Naive B cell (primary cell): ENCODE measurements around the gene CHCHD5. TPM values are rescaled to one million over a fixed set of nuclear protein-coding genes. Genes with fewer than 3 reads are reported as not detected.

Experiments used
- ATAC-seq, 2 donors: fragments of 150-1000 bp; cut with Tn5 transposase; 2 replicates each; pipeline ENCODE4 v1.10.0; 2021; ENCODE audit warnings: low read depth in 2 of 2, mild to moderate bottlenecking in 2 of 2, moderate library complexity in 2 of 2
- DNase-seq: peaks from one replicate; pipeline ENCODE4 v3.0.0; 2022
- H3K27ac Mint-ChIP-seq, 6 donors: one replicate each; pipeline ENCODE4 v1.8.0; 2020 to 2022; ENCODE audit warnings: mild to moderate bottlenecking in 6 of 6, mixed read lengths in 6 of 6, moderate library complexity in 5 of 6, inconsistent platforms in 2 of 6
- H3K27me3 Mint-ChIP-seq, 3 donors: one replicate each; pipeline ENCODE4 v1.8.0; 2021 to 2022; ENCODE audit warnings: mixed read lengths in 3 of 3, mild to moderate bottlenecking in 1 of 3
- H3K36me3 Mint-ChIP-seq, 2 donors: one replicate each; pipeline ENCODE4 v1.8.0; 2020 to 2022; ENCODE audit warnings: mixed read lengths in 2 of 2, inconsistent platforms in 1 of 2, mild to moderate bottlenecking in 1 of 2
- H3K4me1 Mint-ChIP-seq, 3 donors: one replicate each; pipeline ENCODE4 v1.8.0; 2020 to 2022; ENCODE audit warnings: mixed read lengths in 3 of 3, inconsistent platforms in 1 of 3, mild to moderate bottlenecking in 1 of 3, moderate library complexity in 1 of 3
- H3K4me3 Mint-ChIP-seq, 8 donors: one replicate each; pipeline ENCODE4 v1.8.0; 2020 to 2022; ENCODE audit warnings: mild to moderate bottlenecking in 8 of 8, mixed read lengths in 8 of 8, moderate library complexity in 8 of 8, inconsistent platforms in 2 of 8
- H3K9me3 Mint-ChIP-seq, 7 donors: one replicate each; pipeline ENCODE4 v1.8.0; 2020 to 2022; ENCODE audit warnings: mixed read lengths in 7 of 7, mild to moderate bottlenecking in 5 of 7, inconsistent platforms in 2 of 7, moderate library complexity in 1 of 7
- polyA plus RNA-seq, 6 donors: library from polyadenylated mRNA; unstranded; fragments of 300-500 nt; fragmentation: Illumina TruSeq; gene quantifications; one replicate each; pipeline ENCODE4 v1.2.3, GENCODE V29; 2021; ENCODE audit warnings: low read depth in 6 of 6

Gene CHCHD5
- polyA plus RNA-seq, 6 donors from 2014 or later, result 34.0 to 53.0 (median 43.6) TPM

DNA sequence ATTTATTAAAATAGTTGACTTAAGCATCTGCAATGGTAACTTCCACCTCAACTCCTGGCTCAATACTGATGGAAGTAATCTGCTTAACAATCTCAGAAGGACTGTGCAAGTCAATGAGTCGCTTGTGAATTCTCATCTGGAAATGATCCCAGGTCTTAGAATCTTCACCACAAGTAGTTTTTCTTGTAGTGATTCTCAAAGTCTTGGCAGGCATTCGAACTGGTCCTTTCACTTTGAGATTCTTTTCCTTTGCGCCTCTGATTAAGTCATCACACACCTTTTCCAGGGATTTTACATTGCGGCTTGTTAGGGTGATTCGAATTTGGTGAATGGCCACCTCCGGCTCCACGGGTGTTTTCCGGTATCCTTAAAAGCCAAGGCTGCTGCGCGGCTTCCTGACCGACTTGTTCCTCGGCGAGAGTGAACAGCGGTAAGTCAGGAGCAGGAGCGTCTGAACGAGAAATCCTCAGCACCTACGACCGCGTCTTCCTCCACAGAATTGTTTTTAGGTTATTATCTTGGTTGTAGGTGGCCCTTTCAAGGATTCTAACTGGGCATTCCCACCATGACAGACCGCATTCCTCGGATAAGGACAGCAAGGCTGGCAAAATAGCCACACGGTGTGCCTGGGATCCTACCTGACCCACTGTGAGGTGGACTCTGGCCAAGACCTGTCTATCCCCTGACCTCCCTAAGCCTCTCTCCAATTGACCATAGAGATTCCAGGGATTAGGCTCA, 37.5 kb downstream of the CHCHD5 start:
- DNase-seq, result no peak
- Mint-ChIP-seq H3K36me3 (no peaks in the 10 kb centered on the region), H3K4me3 (no peak overlapping the region), H3K27me3 (no peaks in the 10 kb centered on the region), H3K4me1 (peaks cover 0 to 10% (median 3%) of the 10 kb centered on the region in 3 donors), H3K9me3 (no peaks in the 10 kb centered on the region), H3K27ac (no peak overlapping the region)
- ATAC-seq, result no peak

DNA sequence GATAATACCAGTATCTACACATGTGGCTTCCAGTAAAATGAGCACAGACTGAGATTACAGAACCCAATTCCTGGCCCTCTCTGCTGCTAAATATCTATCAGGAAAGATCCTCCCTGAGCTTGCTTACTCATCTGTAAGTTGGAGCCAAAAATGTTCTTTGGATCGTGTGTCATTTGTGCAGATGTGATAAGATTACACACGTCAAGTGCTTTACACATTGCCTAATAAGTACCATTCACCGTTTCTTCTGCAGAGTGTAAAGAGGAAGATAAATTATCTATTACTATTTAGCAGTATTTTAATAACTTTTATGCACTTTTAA, 38.1 kb downstream of the CHCHD5 start:
- DNase-seq (no peak), ATAC-seq (no peak)
- Mint-ChIP-seq H3K27me3 (no peaks in the 10 kb centered on the region), H3K9me3 (no peaks in the 10 kb centered on the region), H3K36me3 (no peaks in the 10 kb centered on the region), H3K4me3 (no peak overlapping the region), H3K4me1 (peaks cover 0 to 10% (median 7%) of the 10 kb centered on the region in 3 donors), H3K27ac (no peak overlapping the region)

DNA sequence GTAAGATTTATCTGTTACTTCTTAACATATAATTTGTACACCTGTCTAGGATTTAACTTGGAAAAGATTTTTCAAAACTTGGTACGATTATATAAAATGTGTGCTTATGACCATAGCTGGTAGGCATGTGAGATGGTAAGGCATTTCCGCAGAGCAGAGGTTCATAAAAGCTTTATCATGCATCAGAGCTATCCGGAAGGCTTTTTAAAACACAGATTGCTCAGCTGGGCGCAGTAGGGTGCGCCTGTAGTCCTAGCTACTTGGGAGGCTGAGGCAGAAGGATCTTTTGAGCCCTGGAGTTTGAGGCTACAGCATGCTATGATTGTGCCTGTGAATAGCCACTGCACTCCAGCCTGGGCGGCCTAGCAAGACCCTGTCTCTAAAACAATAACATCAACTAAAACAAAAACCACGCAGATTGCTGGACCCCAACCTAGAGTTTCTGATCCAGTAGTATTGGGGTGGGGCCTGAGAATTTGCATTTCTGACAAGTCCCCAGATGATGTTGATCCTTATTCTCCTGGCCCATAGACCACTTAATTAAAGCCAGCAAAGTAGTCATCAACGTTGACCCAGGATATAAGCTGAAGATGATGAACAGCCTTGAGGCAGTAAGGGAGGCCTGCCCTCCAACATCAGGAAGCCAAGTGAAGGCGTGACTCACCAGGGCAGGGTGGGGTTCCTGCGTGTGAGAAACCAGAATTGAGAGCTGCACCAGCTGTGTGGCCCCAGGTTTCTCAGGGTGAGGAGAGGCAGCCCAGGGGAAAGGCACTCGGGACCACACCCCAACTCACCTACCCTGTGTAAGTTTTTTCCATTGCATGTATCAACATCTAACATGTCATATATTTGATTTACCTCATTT, 39.7 kb downstream of the CHCHD5 start:
- no peaks in the 10 kb centered on the region for H3K9me3 Mint-ChIP-seq
- H3K27me3 Mint-ChIP-seq, result peaks cover 0 to 4% (median 0%) of the 10 kb centered on the region in 3 donors
- DNase-seq (no peak), ATAC-seq (peak in 1 of 2 donors; percentile 17)
- H3K36me3 Mint-ChIP-seq, result no peaks in the 10 kb centered on the region
- H3K27ac Mint-ChIP-seq, result peak overlapping the region in 2 of 6 donors; percentile 54 to 66
- peak overlapping the region in 1 of 8 donors; percentile 25 for H3K4me3 Mint-ChIP-seq
- H3K4me1 Mint-ChIP-seq, result peaks cover 0 to 10% (median 7%) of the 10 kb centered on the region in 3 donors

DNA sequence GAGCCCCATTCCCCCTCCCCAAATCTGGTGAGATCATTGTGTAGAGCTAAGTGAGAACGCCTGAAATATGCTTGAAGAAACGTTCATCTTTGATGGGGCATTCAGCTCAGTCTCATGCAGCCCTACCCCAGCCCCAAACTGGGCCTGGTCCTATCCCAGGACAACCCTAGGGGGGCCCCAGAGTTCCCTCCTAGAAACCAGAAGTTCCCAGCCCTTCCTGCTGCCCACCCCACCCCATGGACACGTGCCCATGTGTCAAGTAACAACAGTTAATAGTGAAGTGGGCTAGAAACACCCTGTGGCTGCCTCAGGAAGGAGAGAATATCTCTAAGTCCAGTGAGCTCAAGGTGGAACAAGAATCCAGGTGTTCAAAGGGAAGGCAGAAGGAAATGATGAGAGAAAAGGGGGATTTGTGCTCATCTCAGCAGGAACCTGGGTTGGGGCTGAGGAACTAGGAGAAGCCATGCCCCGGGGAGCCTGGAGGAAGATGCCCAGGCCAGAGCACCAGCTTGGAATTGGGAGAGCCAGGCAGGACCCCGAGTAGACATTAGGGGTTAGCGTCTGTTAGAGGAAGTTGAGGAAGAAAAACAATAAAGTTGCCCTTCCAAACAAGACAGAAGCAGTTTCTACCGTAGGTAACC, 41.2 kb downstream of the CHCHD5 start:
- H3K4me3 Mint-ChIP-seq, result peak overlapping the region in 3 of 8 donors; percentile 14 to 63 (median 35)

DNA sequence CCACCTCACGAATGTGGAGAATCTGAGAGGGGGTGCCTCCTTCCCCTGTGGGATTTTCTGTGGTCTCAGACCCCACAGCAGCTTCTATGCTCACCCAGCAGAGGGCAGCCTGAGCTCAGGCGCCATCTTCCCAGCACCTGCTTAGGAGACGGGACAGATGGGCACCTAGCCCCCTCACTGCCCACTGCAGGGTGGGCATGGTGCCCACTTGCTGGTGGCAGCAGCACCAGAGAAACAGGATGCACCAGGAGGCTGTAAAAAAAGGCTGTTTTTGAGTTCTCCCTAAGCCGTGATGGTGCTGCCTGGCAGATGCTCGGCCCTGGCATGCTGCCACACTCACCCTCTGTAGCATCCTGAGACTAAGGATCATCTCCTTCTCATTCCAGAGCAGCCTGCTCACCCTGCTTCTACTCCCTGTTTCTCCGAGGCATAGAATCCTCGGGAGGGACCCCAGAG, 42.2 kb downstream of the CHCHD5 start:
- Mint-ChIP-seq H3K4me3 (peak overlapping the region in 6 of 8 donors; percentile 32 to 87 (median 70)), H3K27me3 (peaks cover 0 to 5% (median 4%) of the 10 kb centered on the region in 3 donors), H3K9me3 (no peaks in the 10 kb centered on the region), H3K27ac (peak overlapping the region in 1 of 6 donors; percentile 42), H3K36me3 (no peaks in the 10 kb centered on the region), H3K4me1 (peaks cover 9 to 23% (median 18%) of the 10 kb centered on the region in 3 donors)
- DNase-seq (peak; percentile 58), ATAC-seq (peak; percentile 83 to 84)

More for the DNA sequence above, 41.2 kb downstream of the CHCHD5 start:
- Mint-ChIP-seq H3K27ac (peak overlapping the region in 1 of 6 donors; percentile 82), H3K9me3 (no peaks in the 10 kb centered on the region), H3K27me3 (peaks cover 0 to 4% (median 0%) of the 10 kb centered on the region in 3 donors), H3K4me1 (peaks cover 0 to 13% (median 8%) of the 10 kb centered on the region in 3 donors), H3K36me3 (no peaks in the 10 kb centered on the region)
- DNase-seq (no peak), ATAC-seq (no peak)

DNA sequence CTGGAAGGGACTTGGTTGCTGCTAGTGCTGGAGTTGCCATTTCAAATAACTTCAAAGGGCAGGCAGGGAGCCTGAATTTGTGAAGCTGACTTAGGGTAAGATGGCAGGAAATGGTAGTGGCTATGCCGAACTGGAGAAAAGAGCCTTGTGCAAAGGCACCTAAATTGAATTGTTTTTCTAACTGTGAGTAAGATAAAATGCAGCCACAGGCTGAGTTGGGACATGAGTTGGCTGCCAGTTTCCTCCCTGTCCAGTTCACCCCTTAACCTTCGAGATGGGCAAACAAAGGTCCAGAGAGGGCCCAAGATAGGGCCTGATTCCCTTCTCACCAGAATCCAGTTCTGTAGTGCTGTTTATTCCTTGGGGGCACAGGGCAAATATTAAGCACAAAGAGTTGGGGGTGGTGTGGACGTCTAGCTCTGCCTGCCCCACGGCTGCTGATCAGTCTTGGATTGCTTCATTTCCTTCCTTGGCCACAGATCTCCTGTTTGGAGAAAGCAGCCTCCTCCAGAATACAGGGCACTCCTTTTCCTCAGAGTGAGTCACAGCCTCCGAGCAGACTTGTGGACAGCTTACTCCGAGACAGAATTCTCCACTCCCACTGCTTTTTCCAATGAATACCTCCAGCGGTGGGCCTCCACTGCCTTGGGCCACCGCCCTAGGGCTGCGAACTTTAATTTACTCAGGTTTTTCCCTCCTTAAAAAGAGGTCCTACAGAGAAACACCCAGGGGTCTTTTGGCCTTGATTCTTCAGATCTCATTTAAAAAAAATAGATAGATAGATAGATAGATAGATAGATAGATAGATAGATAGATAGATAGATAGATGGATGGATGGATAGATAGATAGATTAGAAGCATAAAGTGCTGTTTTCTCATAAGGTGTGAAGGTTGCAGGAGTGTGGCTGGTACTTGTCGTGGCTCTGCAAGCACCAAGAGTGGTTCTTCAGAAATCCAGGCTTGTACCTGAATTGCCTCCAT, 42.9 kb downstream of the CHCHD5 start:
- DNase-seq (no peak), ATAC-seq (no peak)
- Mint-ChIP-seq H3K4me1 (peaks cover 13 to 27% (median 22%) of the 10 kb centered on the region in 3 donors), H3K27me3 (peaks cover 0 to 5% (median 4%) of the 10 kb centered on the region in 3 donors), H3K4me3 (peak overlapping the region in 6 of 8 donors; percentile 32 to 87 (median 70)), H3K9me3 (no peaks in the 10 kb centered on the region), H3K27ac (peak overlapping the region in 1 of 6 donors; percentile 56), H3K36me3 (no peaks in the 10 kb centered on the region)

DNA sequence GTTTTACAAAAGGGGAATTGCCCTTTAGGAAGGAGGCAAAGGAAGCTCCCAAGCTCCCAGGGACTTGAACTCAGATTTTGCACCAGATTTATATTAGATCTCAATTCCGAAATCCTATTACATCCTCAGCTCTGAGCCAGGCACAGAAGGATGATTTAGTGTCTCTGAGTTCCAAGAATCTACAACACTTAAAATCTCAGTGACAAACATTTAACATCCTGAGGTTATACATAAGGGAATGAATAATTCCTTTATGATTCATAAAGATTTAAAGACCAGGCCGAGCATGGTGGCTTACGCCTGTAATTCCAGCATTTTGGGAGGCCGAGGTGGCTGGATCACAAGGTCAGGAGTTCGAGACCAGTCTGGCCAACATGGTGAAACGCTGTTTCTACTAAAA, 44.8 kb downstream of the CHCHD5 start:
- H3K36me3 Mint-ChIP-seq, result no peaks in the 10 kb centered on the region
- no peak for ATAC-seq
- no peak for DNase-seq
- H3K27ac Mint-ChIP-seq, result peak overlapping the region in 1 of 6 donors; percentile 60
- H3K9me3 Mint-ChIP-seq, result no peaks in the 10 kb centered on the region
- H3K4me1 Mint-ChIP-seq, result peaks cover 13 to 26% (median 22%) of the 10 kb centered on the region in 3 donors
- H3K4me3 Mint-ChIP-seq, result no peak overlapping the region
- H3K27me3 Mint-ChIP-seq, result peaks cover 0 to 5% (median 4%) of the 10 kb centered on the region in 3 donors

DNA sequence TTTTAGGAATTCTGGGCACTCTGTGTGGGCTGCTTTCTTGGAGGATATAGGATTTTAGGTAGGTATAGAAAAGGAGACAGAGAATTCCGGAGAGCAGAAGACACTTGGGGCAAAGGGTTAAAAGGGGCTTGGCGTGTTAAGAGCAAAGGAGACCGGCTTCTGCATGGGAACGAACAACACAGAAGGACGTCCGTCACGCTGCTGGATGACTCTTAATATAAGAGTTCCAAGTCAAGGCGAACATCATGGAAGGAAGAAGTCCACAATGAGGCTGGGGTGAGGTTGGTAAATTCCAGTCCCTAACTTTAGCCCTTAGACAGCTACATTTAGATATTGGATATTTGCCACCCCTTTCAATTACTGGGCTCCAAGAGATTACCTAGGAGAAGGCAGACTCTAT, 45.4 kb downstream of the CHCHD5 start:
- Mint-ChIP-seq H3K4me1 (peaks cover 13 to 22% (median 22%) of the 10 kb centered on the region in 3 donors), H3K27ac (peak overlapping the region in 1 of 6 donors; percentile 54), H3K4me3 (no peak overlapping the region), H3K9me3 (no peaks in the 10 kb centered on the region), H3K27me3 (peaks cover 0 to 5% (median 4%) of the 10 kb centered on the region in 3 donors), H3K36me3 (no peaks in the 10 kb centered on the region)
- ATAC-seq, result no peak
- DNase-seq, result no peak

DNA sequence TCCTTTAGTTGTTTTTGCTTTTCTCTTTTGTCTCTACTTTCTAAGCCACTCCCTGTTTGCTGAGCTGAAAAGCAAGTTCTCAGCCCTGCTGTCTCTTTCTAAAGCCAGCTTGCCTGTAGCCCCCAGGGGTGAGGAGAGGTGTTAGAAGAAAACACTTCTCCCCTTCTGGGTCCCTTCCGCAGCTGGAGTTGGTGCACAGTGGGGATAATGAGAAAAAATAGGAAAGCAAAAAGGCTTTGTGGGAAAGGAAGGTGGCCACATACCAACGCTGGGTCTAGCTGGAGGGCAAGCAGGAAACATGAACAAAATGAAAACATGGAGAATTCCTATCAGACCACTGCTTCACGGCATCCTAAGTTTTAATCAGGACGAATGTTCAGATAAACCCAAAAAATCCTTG, 45.9 kb downstream of the CHCHD5 start:
- peak overlapping the region in 1 of 8 donors; percentile 25 for H3K4me3 Mint-ChIP-seq
- H3K4me1 Mint-ChIP-seq, result peaks cover 13 to 22% (median 22%) of the 10 kb centered on the region in 3 donors
- H3K27me3 Mint-ChIP-seq, result peaks cover 0 to 5% (median 4%) of the 10 kb centered on the region in 3 donors
- H3K36me3 Mint-ChIP-seq, result no peaks in the 10 kb centered on the region
- no peaks in the 10 kb centered on the region for H3K9me3 Mint-ChIP-seq
- DNase-seq (no peak), ATAC-seq (no peak)
- H3K27ac Mint-ChIP-seq, result peak overlapping the region in 2 of 6 donors; percentile 54 to 79

DNA sequence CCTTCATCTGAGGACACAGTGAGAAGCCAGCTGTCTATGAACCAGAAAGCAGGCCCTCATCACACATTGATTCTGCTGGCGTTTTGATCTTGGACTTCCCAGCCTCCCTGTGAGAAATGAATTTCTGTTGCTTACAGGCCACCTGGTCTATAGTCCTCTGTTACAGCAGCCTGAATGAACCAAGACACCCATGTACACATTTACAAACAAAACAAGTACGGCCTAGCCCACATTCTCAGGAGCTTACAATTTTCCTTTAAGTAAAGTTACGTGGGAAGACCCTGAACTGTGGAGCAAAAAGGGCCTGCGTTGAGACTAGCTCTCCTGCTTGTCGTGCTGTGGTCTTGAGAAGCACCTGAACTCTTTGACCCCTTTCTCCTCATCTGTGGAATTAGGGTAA, 49.3 kb downstream of the CHCHD5 start:
- ATAC-seq (no peak), DNase-seq (no peak)
- Mint-ChIP-seq H3K9me3 (peaks cover 0 to 11% (median 0%) of the 10 kb centered on the region in 7 donors), H3K4me3 (no peak overlapping the region), H3K27me3 (peaks cover 0 to 5% (median 0%) of the 10 kb centered on the region in 3 donors), H3K4me1 (peaks cover 17 to 24% (median 17%) of the 10 kb centered on the region in 3 donors), H3K36me3 (peaks cover 0 to 8% of the 10 kb centered on the region in 2 donors), H3K27ac (no peak overlapping the region)

DNA sequence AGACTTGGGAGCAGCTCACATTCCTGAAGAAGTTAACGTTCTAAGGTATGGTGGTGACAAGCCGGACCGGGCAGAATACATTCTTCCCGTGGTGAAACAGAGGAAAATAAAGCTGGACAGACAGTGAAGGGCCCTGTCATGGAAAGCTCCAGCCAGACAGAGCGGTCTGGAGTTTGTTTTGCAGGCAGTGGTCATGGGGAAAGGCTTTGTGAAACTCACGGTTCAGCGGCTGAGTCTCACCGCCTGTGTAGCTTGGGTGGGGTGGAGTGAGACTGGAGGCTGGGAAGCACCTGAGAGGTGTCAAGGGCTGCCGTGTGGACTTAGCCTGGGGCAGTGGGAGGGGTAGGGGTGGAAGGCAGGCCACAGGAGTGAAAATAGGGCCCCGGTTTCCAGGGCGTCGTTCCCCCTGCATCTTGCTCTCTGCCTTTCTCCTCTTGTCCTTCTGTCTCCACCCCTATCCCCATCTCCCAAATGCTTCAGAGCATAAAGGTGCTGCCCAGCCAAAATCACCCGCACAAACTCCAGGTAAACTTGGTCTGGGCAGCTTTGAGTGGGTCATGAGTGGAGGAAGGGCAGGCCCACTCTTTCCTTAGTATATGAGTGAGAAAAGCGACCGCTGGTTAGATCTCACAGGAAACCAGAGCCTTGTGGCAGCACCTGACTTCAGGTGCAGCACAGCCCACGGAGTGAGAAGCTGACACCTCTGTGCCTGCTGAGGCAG, 49.9 kb downstream of the CHCHD5 start:
- Mint-ChIP-seq H3K9me3 (peaks cover 0 to 11% (median 0%) of the 10 kb centered on the region in 7 donors), H3K4me3 (no peak overlapping the region), H3K4me1 (peaks cover 17 to 24% (median 17%) of the 10 kb centered on the region in 3 donors), H3K27me3 (peaks cover 0 to 5% (median 0%) of the 10 kb centered on the region in 3 donors), H3K36me3 (peaks cover 0 to 8% of the 10 kb centered on the region in 2 donors), H3K27ac (peak overlapping the region in 1 of 6 donors; percentile 56)
- no peak for ATAC-seq
- DNase-seq, result no peak

DNA sequence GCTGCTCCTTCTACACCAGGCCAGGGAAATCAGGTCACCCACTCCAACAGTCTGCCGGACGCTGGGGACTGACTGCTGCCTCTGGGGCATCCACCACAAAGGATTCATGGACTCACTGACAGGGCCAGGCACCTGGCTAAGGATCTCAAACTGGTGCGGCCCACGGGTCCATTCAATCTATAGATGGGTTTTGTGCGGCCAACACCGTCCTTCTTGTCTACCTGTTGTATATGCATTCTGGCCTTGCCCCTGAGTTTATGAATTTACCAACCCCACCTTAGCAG, 50.4 kb downstream of the CHCHD5 start:
- DNase-seq (no peak), ATAC-seq (no peak)
- Mint-ChIP-seq H3K27me3 (peaks cover 0 to 5% (median 0%) of the 10 kb centered on the region in 3 donors), H3K9me3 (peaks cover 0 to 11% (median 0%) of the 10 kb centered on the region in 7 donors), H3K4me1 (peaks cover 17 to 24% (median 17%) of the 10 kb centered on the region in 3 donors), H3K36me3 (peaks cover 0 to 8% of the 10 kb centered on the region in 2 donors), H3K27ac (peak overlapping the region in 1 of 6 donors; percentile 56), H3K4me3 (no peak overlapping the region)
